GM21360 (cell line): ENCODE results near the gene ENOX2.
"Not testable (repeated sequence)": the region's sequence is repeated elsewhere in the genome, so short reads cannot be mapped to it uniquely, and the experiment has no call there.

Experiments used
- ATAC-seq: cut with Tn5 transposase; IDR thresholded peaks from one replicate; pipeline ENCODE4 v1.9.1; 2021; ENCODE audit warnings: mild to moderate bottlenecking, moderate library complexity; ENCODE audit not compliant: unreplicated experiment

The ENOX2 gene, protein sequence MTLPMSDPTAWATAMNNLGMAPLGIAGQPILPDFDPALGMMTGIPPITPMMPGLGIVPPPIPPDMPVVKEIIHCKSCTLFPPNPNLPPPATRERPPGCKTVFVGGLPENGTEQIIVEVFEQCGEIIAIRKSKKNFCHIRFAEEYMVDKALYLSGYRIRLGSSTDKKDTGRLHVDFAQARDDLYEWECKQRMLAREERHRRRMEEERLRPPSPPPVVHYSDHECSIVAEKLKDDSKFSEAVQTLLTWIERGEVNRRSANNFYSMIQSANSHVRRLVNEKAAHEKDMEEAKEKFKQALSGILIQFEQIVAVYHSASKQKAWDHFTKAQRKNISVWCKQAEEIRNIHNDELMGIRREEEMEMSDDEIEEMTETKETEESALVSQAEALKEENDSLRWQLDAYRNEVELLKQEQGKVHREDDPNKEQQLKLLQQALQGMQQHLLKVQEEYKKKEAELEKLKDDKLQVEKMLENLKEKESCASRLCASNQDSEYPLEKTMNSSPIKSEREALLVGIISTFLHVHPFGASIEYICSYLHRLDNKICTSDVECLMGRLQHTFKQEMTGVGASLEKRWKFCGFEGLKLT

DNA sequence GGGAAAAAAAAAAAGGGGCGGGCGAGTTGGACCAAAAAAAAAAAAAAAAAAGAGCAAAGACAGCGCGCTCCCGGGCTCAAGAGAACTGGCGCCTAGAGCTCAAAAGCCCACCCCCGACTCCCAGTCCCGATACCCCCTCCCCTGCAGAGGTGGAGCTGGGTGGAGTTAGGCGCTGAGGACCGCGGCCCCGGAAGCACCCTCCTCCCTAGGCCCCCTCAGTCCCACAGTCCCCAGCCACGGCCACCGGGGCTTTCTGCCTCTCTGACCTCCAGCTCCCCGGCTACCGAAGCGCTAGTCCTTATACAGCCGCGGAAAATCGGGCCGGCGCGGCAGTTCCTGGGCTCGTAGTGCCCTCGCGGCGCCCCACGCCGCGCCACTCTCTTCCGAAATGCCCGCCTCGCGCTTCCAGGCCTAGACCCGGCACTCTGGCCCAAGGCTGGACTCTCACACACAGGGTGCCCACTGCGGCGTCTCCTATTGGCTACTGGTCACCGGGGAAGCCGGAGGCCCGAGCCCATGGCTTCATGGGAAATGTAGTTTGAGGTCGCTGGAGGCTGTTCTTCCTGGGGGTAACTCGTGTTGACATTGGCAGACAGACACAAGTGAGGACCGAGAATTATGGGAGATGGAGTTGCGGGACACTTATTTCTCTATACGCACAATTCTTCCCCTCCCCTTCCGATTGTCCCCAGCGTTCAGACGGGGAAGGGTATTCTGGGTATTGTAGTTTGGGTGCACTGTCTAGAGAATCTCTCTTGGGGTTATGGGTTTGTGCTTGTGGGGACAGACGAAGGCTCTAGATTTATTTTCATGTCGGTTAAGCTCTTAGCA is at the start of gene ENOX2:
Gene ENOX2, minus strand, starts transcription at position 427 of the 831 bp plus-strand sequence. CDS start 199,993 bp downstream, outside the sequence.
- peak; percentile 97 for ATAC-seq

DNA sequence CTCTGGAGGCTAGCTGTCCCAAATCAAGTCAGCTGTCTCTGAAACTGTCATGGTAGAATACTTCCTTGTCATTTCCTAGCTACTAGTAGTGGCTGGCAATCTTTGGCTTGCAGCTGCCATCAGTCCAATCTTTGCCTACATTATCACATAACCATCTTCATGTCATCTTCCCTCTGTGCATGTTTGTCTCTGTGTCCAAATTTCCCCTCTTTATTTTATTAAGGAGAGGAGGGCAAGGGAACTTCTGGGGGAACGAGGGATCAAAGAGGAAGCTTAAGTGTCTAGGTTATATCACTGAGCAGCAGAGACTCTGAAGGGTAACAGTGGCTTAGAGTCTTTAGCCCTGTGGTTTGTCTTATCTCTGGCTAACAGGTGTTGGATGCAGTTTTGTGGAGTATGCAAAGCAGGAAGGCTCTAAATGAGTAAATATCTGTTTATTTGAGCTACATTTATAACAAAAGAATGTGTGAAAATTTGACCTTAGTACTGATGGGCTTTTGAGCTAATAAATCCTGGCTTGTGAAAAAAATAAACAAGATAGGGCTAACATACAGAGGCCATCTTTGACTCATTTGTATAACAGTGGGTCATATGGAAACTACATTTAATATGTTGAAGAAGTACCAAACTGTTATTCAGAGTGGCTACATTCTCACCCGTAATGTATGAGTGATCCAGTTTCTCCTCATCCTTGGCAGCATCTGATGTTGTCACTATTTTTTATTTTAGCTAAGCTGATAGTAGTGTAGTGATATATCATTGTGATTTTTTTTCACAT is 49.4 kb upstream of the ENOX2 start:
- ATAC-seq: peak; percentile 98

- no peak for ATAC-seq
Observed at GRCh38 chrX:130944230-130944629, 41.2 kb upstream of the ENOX2 start.

DNA sequence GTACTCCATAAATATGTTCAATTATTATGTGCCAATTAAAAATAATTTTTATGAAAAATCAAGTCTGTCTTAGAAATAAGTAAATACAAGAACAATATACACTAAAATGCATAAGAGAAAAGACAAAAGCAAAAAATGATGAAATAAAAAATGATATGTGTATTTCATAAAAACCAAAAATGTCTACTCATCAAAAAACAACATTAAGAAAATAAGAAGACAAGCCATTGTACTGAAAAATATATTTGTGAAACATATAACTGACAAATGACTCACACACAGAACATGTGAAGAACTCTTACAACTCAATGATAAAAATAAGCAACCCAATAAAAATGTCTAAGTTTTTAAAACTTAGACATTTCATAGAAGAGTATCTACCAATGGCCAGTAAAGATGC is 34.1 kb upstream of the ENOX2 start:
- no peak for ATAC-seq

DNA sequence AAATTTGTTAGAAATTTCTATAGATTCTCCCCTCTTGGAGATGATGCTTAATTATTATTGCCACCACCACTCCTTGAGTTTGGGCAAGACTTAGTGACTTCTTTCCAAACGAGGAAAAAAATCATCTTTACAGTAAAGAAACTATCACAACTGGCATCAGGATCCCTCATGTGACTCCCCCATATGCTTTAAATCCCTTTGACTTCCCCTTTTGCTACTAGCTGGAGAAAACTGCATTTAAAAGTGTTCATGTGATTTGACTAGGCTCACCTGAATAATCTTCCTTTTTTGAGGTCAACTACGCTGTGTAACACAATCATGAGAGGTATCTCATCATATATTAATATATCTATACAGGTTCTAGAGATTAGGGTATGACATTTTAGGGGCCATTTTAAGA is 30.3 kb upstream of the ENOX2 start:
- ATAC-seq: no peak

GRCh38 chrX:130920405-130920804 is 17.4 kb upstream of the ENOX2 start:
- not testable (repeated sequence) for ATAC-seq

DNA sequence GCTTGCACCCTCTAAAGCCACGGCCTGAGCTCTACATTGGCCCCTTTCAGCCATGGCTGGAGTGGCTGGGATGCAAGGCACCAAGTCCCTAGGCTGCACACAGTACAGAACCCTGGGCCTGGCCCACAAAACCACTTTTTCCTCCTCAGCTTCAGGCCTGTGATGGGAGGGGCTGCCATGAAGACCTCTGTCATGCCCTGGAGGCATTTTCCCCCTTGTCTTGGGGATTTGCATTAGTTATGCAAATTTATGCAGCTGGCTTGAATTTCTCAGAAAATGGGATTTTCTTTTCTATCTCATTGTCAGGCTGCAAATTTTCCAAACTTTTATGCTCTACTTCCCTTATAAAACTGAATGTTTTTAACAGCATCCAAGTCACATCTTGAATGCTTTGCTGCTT is 16.7 kb upstream of the ENOX2 start:
- not testable (repeated sequence) for ATAC-seq

DNA sequence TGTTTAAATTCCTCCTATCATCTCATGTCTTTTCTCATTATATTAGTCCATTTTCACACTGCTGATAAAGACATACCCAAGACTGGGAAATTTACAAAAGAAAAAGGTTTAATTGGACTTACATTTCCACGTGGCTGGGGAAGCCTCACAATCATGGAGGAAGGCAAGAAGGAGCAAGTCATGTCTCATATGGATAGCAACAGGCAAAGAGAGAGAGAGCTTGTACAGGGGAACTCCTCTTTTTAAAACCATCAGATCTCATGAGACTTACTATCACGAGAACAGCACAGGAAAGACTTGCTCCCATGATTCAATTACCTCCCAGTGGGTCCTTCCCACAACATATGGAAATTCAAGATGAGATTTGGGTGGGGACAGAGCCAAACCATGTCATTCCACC is 15.5 kb upstream of the ENOX2 start:
- ATAC-seq: not testable (repeated sequence)

DNA sequence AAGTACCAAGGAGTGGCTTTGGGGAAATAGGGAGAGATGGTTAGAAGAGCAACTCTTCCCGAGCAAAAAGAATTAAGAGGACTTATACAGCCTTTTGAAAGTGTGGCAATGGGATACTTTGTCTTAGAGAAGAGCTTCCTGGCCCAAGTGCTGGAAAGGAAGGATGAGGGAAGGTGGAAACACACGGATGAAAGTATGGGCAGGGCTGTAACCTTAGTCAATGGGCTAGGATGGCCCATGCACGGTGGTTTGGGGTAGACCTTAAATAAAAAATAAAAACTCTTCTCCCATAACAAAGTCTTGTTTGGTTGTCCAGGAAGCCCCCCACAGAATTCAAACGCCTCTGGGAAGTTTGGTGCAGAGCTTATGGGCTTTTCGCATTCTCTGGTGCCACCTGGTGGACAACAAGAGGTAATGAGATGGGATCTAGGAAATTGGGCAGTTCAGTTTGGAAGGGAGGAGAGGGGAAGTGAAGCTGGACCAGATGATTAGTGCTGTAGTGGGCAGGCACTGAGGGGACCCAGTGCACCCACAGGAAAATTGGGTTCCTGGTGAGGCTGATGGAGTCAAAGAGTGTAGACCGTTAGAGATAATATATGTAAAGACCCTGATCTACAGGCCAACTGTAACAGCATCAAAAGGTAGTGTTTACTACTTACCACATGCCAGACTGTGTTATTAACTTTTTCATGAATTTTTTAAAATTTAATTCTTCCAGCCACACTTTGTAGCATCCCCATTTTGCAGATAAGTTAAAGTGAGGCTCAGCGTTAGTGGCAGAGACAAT is 13.8 kb upstream of the ENOX2 start:
- peak; percentile 76 for ATAC-seq

- no peak for ATAC-seq
Observed at GRCh38 chrX:130915302-130915701, 12.3 kb upstream of the ENOX2 start.

GRCh38 chrX:130909469-130910136 is 6.6 kb upstream of the ENOX2 start:
- no peak for ATAC-seq

DNA sequence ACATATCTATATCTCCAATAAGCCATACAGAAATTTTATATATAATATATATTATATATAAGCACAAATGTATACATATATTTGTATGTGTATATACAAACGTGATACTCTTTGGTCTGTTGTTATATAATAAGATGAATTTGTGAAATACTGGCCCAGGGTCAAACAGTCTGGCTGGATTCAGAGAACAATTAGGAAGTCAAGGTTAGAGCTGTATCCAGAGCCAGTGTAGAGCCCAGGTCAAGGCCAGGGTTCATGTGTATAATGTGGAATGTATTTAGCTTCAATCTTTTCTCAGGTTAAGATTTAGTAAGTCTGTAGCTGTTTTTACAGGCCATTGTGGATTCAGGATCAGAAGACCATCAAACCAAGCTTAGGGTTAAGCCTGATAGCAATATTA is 3.8 kb upstream of the ENOX2 start:
- ATAC-seq: no peak

DNA sequence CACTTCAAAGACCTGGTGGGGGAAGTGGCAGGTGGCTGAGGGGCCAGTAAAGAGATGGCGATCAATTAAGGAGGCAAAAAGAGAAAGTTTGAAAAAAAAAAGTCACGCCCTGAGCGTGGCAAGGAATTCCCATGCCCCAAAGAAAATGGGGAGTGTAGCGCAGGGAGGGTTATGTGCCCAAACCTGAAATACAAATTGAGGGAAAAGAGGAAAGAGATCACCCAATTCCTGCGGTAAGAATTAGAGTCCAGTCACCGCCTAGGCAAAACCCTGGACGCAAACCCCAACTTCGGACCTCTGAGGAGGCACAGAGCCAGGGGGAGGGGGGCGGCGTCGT is 595 bp downstream of the ENOX2 start:
- no peak for ATAC-seq

DNA sequence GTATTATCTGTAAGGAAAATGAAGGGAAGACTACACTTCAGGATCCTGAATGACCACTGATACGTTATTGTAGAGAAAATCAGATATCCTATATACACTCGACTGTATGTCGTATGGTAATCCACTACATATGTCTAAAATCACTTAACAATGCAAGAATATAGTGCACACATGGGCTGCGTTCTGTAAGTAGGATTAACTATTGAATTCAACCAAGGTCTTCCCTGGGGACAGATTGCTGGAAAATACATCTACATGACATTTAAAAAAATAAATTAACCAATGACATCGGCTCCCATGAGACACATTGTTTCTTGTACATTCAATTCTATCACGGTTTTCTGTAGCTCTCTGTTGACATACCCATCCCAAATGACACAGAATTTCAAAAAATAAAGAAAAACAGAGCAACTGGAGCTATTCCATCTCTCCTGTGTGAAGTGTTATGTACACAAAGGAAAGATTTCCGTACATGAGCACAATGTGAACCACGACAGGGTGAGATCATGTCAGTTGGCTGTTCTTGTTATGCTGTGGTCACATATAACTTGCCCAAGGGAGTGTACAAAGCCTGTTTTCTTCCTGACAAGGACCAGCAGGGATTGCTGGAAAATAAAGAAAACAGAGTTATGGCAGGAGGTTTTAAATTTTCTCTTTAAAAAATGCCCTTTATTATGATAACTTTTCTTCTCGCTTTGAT is 6.1 kb downstream of the ENOX2 start:
- no peak for ATAC-seq

GRCh38 chrX:130896026-130896425 is 7.0 kb downstream of the ENOX2 start:
- no peak for ATAC-seq

DNA sequence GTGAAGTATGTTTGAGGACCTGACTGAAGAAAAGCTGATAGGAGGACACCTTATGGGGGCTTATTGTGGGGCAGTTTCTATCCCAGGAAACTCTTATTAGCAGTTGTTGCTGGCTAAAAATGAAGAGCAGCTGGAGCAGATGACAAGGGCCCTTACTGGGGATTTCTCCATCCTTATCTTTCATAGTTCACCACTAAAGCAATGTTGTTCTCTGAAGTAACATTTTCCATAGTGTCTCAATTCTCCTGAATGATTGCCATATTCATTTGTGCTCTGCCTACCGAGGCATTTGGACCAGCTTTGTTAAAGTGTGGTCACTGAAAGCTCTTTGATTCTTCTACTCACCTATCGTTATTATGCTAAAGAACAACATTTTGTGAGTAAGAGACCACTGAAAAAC is 7.7 kb downstream of the ENOX2 start:
- ATAC-seq: no peak

DNA sequence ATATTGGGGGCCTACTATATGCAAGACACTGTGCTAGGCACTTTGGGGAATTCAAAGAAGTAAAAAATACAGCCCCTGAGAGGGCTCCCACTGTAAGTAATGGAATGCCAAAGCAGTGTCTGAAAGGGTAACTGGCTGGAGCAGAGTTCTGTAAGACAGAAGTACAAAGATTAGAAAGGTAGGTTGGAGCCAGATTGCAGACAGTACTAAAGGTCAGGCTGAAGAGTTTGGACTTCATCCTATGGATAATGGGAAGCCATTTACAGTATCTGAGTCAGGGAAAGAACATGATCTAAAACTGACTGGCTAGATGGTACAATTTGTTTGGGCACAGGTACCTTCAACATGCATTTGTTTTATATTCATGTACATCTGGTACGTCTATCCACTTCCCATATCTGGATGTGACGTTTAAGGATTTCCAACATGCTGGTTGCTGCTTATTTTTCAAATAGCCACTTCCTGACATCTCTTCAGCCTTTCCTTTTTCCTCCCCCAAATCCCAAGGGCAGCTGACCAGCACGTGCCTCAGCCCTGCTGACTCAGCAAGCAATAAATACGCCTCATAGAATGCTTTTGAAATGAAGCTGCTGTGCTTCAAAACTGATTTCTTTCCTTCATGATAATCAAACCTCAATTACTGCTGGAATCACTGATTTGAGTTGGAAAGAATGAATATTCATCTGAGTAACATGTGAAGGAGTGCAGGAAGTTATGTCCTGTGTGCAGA is 9.5 kb downstream of the ENOX2 start:
- no peak for ATAC-seq

DNA sequence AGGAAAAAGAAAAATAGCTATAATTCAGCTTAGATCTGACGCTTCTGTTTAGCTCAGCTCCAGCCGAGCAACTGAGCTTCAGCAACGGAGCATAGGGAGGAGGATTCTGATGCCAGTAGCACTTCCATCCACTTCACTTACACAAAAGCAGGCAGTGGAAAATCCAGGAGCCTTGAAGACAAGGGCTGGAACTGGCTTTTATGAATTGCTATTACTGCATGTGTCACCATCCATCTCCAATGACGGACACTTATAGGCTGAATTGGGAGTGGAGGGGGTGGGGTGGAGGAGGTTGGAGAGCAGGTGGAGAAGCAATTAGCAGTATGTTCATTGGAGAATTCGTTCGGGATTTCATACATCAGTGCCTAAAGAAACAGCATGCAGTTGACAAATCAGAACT is 15.6 kb downstream of the ENOX2 start:
- ATAC-seq: no peak
